Uterus (tissue), 4 donors: Measurements from ENCODE around the gene AKR1A1. TPM values are rescaled to one million over a fixed set of nuclear protein-coding genes. Genes with fewer than 3 reads are reported as not detected.

Source experiments
- DNase-seq, 2 donors: peaks; one replicate each; pipeline ENCODE4 v3.0.0-alpha.2; 2019 to 2020
- H3K27ac ChIP-seq, 2 donors: fragments of 200-600 bp; sonication (generic); 1 replicate in 1 of 2; 2 replicates in 1 of 2; pipeline ENCODE4 v1.5.1; 2016 to 2018
- H3K27me3 ChIP-seq, 2 donors: fragments of 200-600 bp; sonication (generic); one replicate each; pipeline ENCODE4 v1.5.1; 2018 to 2019; ENCODE audit warnings: control low read depth in 1 of 2
- H3K36me3 ChIP-seq, 2 donors: fragments of 200-600 bp; sonication (generic); one replicate each; pipeline ENCODE4 v1.5.1; 2019; ENCODE audit warnings: control low read depth in 1 of 2
- H3K4me1 ChIP-seq, 2 donors: fragments of 200-600 bp; sonication (generic); one replicate each; pipeline ENCODE4 v1.5.1; 2018 to 2019; ENCODE audit warnings: control low read depth in 1 of 2
- H3K4me3 ChIP-seq, 2 donors: fragments of 200-600 bp; sonication (generic); 1 replicate in 1 of 2; 2 replicates in 1 of 2; pipeline ENCODE4 v1.5.1; 2018 to 2019; ENCODE audit warnings: mild to moderate bottlenecking in 1 of 2
- H3K9me3 ChIP-seq, 2 donors: fragments of 200-600 bp; sonication (generic); one replicate each; pipeline ENCODE4 v1.5.1; 2019; ENCODE audit warnings: control low read depth in 1 of 2
- CTCF ChIP-seq, 4 experiments: fragments of 200-600 bp in 2 of 4; fragments of 450-650 bp in 2 of 4; sonication (generic) in 2 of 4; IDR thresholded peaks; one replicate each; pipeline ENCODE4 v1.5.1; 2016 to 2019; ENCODE audit warnings: antibody characterized with exemption in 4 of 4, mild to moderate bottlenecking in 2 of 4, moderate library complexity in 1 of 4
- POLR2A ChIP-seq, 2 donors: fragments of 450-650 bp; IDR thresholded peaks; one replicate each; pipeline ENCODE4 v1.6.1; 2016; ENCODE audit warnings: antibody characterized with exemption in 2 of 2, mild to moderate bottlenecking in 1 of 2, moderate library complexity in 1 of 2
- intact Hi-C: fragments of 100-400 bp; cut with DNase I; formaldehyde crosslinking; loops from one replicate; pipeline ENCODE4 v1.15.1; 2023; ENCODE audit warnings: low total_unique reads
- total RNA-seq, 4 donors: library from RNA; depleted of rRNA in 3 of 4; stranded (reverse); fragments of >200 nt in 3 of 4; gene quantifications; one replicate each; pipeline versions ENCODE4 v1.1.0 to v1.2.4, GENCODE V29; 2014 to 2023
- donor health status: DM: yes; HTN: yes; CAD: no.

Gene AKR1A1
- total RNA-seq, 4 donors from 2014 or later, result 75.3 to 162 (median 106) TPM

DNA sequence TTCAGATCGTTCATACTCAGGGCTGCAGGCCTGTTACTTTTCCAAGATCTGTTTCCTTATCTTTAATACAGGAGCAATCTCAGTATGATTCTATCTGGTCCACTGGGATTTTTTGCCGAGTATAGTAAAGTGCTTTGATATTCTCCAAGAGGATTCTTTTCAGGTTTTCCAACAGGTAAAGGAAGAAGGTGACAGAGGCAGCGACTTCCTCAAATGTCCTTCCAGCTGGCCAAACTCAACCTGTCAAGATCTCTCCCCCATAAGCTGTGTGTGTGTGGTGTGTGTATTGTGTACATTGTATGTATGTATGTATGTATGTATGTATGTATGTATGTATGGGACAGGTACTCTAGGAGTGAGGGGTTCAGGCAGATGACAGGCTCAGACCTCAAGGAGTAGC, 1.1 kb downstream of the AKR1A1 start:
- H3K27ac ChIP-seq, result peak overlapping the region; percentile 81 to 93
- no peak for DNase-seq
- no peaks in the 10 kb centered on the region for H3K36me3 ChIP-seq
- no peaks in the 10 kb centered on the region for H3K27me3 ChIP-seq
- TF ChIP-seq POLR2A (IDR thresholded peaks at IDR 0.05) (no peak), CTCF (IDR thresholded peaks at IDR 0.05) (no peak)
- intact Hi-C loops, result loop anchor here (10.0 kb wide), 1 partner anchor 623 kb away; the partner anchor contains the start of genes P3R3URF and TSPAN1
- no peaks in the 10 kb centered on the region for H3K9me3 ChIP-seq
- peak overlapping the region; percentile 54 to 81 for H3K4me3 ChIP-seq
- H3K4me1 ChIP-seq, result no peaks in the 10 kb centered on the region

- Histone ChIP-seq H3K27ac (peak overlapping the region in 1 of 2 donors; percentile 30), H3K36me3 (no peaks in the 10 kb centered on the region), H3K4me1 (no peaks in the 10 kb centered on the region), H3K4me3 (no peak overlapping the region), H3K27me3 (no peaks in the 10 kb centered on the region), H3K9me3 (no peaks in the 10 kb centered on the region)
- DNase-seq, result no peak
- no peak for TF ChIP-seq POLR2A (IDR thresholded peaks at IDR 0.05)
- intact Hi-C loops, result loop anchor here (10.0 kb wide), 1 partner anchor 622 kb away; the partner anchor contains the start of genes P3R3URF and TSPAN1
Observed at GRCh38 chr1:45552331-45552730, 1.7 kb downstream of the AKR1A1 start.

- H3K27me3 ChIP-seq, result no peaks in the 10 kb centered on the region
- no peak overlapping the region for H3K4me3 ChIP-seq
- intact Hi-C loops, result loop anchor here (10.0 kb wide), 1 partner anchor 621 kb away; the partner anchor contains the start of genes P3R3URF and TSPAN1
- DNase-seq, result no peak
- no peaks in the 10 kb centered on the region for H3K4me1 ChIP-seq
- TF ChIP-seq POLR2A (IDR thresholded peaks at IDR 0.05), result no peak
- no peak overlapping the region for H3K27ac ChIP-seq
- H3K9me3 ChIP-seq, result no peaks in the 10 kb centered on the region
- H3K36me3 ChIP-seq, result no peaks in the 10 kb centered on the region
Observed at GRCh38 chr1:45554198-45554597, 3.6 kb downstream of the AKR1A1 start.

- no peaks in the 10 kb centered on the region for H3K4me1 ChIP-seq
- no peak overlapping the region for H3K27ac ChIP-seq
- no peaks in the 10 kb centered on the region for H3K36me3 ChIP-seq
- no peaks in the 10 kb centered on the region for H3K27me3 ChIP-seq
- H3K9me3 ChIP-seq, result no peaks in the 10 kb centered on the region
- no peak overlapping the region for H3K4me3 ChIP-seq
- TF ChIP-seq CTCF (IDR thresholded peaks at IDR 0.05) (no peak), POLR2A (IDR thresholded peaks at IDR 0.05) (no peak)
- no peak for DNase-seq
- intact Hi-C loops, result loop anchor here (10.0 kb wide), 1 partner anchor 617 kb away; the partner anchor contains the start of genes P3R3URF and TSPAN1
Observed at GRCh38 chr1:45557422-45557944, 6.9 kb downstream of the AKR1A1 start.

DNA sequence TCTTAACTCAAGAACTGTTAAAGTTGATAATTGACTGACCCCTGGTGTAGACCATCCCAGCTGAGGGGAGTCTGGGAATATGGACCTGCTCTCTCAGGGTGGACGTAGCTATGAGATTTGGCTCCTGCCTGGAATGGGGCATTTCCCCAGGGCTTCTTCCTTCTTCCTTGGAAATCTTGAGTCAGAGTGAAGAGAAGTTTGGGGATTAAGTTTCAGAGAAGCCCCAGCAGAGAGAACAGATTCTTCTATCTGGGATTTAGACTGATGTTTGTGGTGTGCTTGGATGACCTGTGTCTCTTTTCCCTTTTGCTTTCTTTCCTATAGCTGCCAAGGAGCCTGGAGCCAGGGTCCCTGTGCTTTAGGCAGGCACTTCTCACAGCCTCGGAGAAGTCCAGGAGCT, 13.2 kb downstream of the AKR1A1 start:
- no peak overlapping the region for H3K4me3 ChIP-seq
- TF ChIP-seq POLR2A (IDR thresholded peaks at IDR 0.05), result no peak
- no peak for TF ChIP-seq CTCF (IDR thresholded peaks at IDR 0.05)
- no peaks in the 10 kb centered on the region for H3K4me1 ChIP-seq
- intact Hi-C loops, result loop anchor here (10.0 kb wide), 2 partner anchors 49 to 209 kb away; no protein-coding TSS in a partner anchor
- H3K36me3 ChIP-seq, result no peaks in the 10 kb centered on the region
- no peaks in the 10 kb centered on the region for H3K9me3 ChIP-seq
- H3K27ac ChIP-seq, result no peak overlapping the region
- no peak for DNase-seq
- H3K27me3 ChIP-seq, result no peaks in the 10 kb centered on the region

GRCh38 chr1:45566722-45567121, 16.1 kb downstream of the AKR1A1 start:
- TF ChIP-seq POLR2A (IDR thresholded peaks at IDR 0.05) (no peak), CTCF (IDR thresholded peaks at IDR 0.05) (no peak)
- Histone ChIP-seq H3K36me3 (no peaks in the 10 kb centered on the region), H3K27me3 (no peaks in the 10 kb centered on the region), H3K27ac (peak overlapping the region in 1 of 2 donors; percentile 41), H3K4me1 (no peaks in the 10 kb centered on the region), H3K4me3 (no peak overlapping the region), H3K9me3 (no peaks in the 10 kb centered on the region)
- intact Hi-C loops, result loop anchor here (10.0 kb wide), 2 partner anchors 52 to 212 kb away; no protein-coding TSS in a partner anchor
- DNase-seq, result peak; percentile 54 to 76
